HG02798 (cell line): ENCODE data around the gene CBY3.
A peak's percentile ranks its signal among the peaks of the same experiment; 100 is the strongest.
"Not testable (repeated sequence)": the region's sequence is repeated elsewhere in the genome, so short reads cannot be mapped to it uniquely, and the experiment has no call there.

Experiments used
- ATAC-seq: cut with Tn5 transposase; IDR thresholded peaks from one replicate; pipeline ENCODE4 v1.9.1; 2021; ENCODE audit warnings: mild to moderate bottlenecking; ENCODE audit not compliant: unreplicated experiment, poor library complexity

CBY3 gene

GRCh38 chr5:179678223-179679013 lies 2.4 kb downstream of the CBY3 start:
- ATAC-seq, result peak; percentile 94

GRCh38 chr5:179668391-179668790 lies 12.4 kb downstream of the CBY3 start:
- ATAC-seq, result peak; percentile 60

GRCh38 chr5:179661647-179662046 lies 19.2 kb downstream of the CBY3 start:
- ATAC-seq, result not testable (repeated sequence)

- peak; percentile 69 for ATAC-seq
Measured at GRCh38 chr5:179658179-179658856, 22.5 kb downstream of the CBY3 start.

DNA sequence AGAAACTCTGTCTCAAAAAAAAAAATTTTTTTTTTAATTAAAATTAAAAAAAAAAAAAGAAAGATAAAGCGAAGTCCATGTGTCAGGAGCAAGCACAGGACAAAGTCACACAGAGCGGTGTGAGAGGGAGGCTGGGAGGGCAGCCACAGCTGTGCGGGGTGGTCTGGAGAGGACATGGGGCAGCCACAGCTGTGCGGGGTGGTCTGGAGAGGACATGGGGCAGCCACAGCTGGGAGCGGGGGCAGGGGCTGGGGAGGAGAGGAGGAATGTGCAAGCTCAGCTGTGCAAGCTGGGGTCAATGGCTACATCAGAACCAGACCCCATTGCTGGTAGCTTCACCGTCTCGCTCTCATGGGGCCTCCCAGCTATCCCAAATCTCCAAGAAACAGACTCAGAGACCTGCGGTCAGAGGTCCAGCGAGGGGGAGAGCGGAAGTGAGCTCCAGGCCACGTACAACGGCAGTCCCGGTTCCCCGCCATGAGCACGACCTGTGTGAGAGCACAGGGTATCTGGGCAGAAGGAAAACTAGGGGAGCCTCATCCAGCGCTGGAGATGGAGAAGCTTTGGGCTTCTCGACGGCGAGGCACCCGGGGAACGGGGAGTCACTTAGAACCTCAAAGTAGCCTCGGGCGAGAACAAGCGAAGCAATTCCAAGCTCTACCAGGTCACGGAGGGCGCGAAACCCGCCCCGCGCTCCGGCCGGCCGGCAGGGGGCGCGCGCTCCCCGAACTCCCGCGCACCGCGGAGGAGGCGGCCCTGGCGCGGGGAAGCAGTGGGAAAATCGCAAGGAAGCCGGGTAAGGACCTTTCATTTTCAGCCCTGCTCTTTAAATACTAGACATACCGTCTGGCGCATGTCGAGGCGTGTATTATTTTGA lies 23.3 kb downstream of the CBY3 start:
- ATAC-seq, result peak; percentile 92

DNA sequence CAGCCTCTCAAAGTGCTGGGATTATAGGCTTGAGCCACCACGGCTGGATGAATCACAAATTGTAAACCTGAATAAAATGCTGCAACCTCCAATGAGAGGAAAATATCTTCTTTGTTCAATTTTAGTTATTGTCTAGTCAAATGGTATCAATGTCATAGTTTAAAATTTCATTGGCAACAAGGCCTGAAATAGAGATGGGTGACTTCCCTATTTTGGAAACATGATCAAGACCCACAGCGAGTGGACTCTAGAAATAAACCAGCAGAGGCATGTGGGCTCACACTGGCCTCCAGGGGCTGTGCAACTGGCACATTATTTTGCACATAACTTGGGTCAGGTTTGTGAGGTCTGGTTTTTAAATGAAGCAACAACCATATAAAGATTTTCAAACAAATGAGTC lies 27.7 kb downstream of the CBY3 start:
- ATAC-seq, result not testable (repeated sequence)

GRCh38 chr5:179650245-179650644 lies 30.6 kb downstream of the CBY3 start:
- not testable (repeated sequence) for ATAC-seq

- ATAC-seq, result not testable (repeated sequence)
Measured at GRCh38 chr5:179649166-179649703, 31.6 kb downstream of the CBY3 start.

GRCh38 chr5:179648410-179648809 lies 32.4 kb downstream of the CBY3 start:
- no peak for ATAC-seq

GRCh38 chr5:179644766-179645165 lies 36.1 kb downstream of the CBY3 start:
- ATAC-seq, result not testable (repeated sequence)

- ATAC-seq, result not testable (repeated sequence)
Measured at GRCh38 chr5:179643141-179643920, 37.5 kb downstream of the CBY3 start.

- not testable (repeated sequence) for ATAC-seq
Measured at GRCh38 chr5:179642626-179643025, 38.2 kb downstream of the CBY3 start.

- not testable (repeated sequence) for ATAC-seq
Measured at GRCh38 chr5:179641745-179642144, 39.1 kb downstream of the CBY3 start.

GRCh38 chr5:179639296-179639695 lies 41.5 kb downstream of the CBY3 start:
- ATAC-seq, result not testable (repeated sequence)

- peak; percentile 93 for ATAC-seq
Measured at GRCh38 chr5:179634370-179635172, 46.3 kb downstream of the CBY3 start.

- ATAC-seq, result peak; percentile 56
Measured at GRCh38 chr5:179633501-179634369, 47.1 kb downstream of the CBY3 start.
